SW 1271 (cell line): ENCODE data around the gene SARNP.
"Not testable (repeated sequence)": the region's sequence is repeated elsewhere in the genome, so short reads cannot be mapped to it uniquely, and the experiment has no call there.

Experiments
- DNase-seq, 2 experiments: peaks; one replicate each; lab custom pipeline; 2025; lab: John Stamatoyannopoulos, UW

SARNP gene

DNA sequence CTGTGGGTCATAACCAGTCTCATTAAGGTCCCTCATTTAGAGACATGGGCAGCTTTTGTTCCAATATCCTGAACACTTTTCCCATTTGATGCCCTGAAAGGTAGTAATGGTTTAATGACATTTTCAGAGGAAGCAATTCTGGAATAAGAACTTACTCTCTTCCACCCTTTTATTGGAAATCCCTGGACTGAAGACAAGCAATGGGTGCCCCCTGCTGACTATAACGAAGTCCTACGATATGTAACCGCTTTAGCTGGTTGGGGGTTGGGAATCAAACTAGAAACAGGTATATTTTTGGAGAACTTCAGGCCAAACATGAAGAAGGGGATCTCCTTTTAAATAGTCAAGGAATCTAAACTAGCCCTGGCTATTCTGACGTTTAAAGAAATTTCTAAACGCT is 20.5 kb downstream of the SARNP start:
- DNase-seq = peak in 1 of 2 experiments; percentile 27

GRCh38 chr12:55795950-55796349 is 21.6 kb downstream of the SARNP start:
- DNase-seq = no peak

DNA sequence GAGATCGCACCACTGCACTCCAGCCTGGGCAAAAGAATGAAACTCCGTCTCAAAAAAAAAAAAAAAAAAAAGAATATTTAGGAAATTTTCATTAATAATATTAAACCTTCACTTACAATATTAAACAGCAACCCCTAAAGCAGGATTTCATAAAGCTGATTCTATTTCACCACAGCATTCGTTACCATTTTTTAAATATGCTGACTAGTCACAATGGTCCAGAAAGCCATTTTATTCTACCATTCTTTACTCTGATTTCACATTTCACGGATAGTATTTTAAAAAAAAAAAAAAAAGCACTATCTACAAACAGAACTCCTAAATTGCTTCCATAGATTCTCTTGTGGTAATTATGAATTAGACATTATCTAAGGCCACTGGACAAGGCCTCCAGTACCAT is 27.6 kb downstream of the SARNP start:
- no peak for DNase-seq

DNA sequence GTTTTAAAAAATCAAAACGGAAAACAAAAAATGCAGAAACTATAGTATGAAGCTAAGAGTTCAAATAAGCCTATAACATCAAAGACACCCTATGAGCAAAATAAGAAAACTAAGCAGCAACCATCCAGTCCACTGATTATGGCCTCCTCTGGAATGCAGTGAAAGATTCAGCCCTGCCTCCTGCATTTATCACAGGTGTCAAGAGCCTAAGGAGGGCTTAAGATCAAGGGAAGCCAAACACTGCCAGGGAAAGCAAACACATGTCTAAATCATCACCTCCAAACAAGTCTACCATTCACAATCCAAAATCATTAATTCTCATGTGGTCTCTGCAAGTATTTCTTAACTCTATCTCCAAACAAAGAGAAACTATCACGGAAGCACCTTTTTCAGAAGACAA is 28.4 kb downstream of the SARNP start:
- DNase-seq = no peak

DNA sequence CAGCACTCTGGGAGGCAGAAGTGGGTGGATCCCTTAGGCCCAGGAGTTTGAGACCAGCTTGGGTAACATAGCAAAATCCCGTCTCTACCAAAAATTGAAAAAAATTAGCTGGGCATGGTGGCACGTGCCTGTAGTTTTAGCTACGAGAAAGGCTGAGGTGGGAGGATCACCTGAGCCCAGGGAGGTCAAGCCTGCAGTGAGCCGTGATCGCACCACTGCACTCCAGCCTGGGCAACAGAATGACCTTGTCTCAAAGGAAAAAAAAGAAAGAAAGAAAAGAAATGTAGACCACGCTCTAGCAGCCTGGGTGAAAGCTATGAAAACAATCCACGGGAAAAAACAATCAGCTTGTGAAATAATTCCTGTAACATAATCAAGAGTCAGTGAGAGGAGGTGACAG is 29.0 kb downstream of the SARNP start:
- no peak for DNase-seq

GRCh38 chr12:55780685-55781084 is 36.8 kb downstream of the SARNP start:
- no peak for DNase-seq

DNA sequence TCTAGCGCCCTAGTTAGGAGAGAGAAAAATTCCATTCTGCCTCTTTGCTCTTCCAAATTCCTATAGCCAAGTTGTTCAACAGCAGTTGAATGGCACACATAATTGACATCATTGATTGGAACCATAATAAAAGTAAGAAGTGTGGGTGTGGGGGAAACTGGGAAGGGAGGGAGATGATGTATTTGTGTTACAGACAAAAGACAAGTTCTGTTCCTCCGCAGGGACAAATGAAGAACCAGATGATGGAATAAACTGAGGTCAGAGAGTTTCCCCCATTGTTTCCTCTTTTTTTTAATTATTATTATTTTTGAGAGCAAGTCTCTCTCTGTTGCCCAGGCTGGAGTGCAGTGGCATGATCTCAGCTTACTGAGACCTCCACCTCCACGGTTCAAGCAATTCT is 39.7 kb downstream of the SARNP start:
- DNase-seq = no peak

DNA sequence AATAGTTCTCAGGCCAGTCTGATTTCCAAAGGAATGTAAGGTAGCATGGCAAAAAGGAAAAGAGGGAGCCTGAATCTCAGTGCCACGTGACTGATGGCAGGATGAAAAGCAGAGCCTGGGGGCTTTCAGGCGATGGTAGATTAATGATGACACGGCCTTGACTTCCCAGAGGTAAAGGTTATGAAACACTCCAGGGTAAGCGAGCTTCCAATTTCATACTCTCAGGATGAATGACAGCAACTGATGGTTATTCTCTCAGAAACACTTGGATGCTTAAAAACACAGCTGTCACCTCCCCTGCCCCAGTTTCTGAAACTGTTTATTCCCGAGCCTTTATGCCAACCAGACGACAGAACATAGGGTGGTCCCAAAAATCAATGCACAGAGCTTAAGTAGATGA is 45.8 kb downstream of the SARNP start:
- no peak for DNase-seq

DNA sequence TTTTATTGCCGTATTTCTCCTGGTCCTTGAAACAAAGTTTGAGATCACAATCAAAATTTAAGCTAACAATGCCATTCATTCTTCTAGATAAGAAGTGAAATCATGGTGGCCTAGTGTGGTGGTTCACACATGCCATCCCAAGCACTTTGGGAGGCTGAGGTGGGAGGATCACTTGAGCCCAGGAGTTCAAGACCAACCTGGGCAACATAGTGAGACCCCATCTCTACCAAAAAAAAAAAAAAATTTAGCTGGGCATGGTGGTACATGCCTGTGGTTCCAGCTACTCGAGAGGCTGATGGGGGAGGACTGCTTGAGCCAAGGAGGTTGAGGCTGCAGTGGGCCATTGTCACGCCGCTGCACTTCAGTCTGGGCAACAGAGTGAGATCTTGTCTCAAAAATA is 50.4 kb downstream of the SARNP start:
- DNase-seq = no peak

GRCh38 chr12:55765736-55766290 is 51.7 kb downstream of the SARNP start:
- DNase-seq = no peak

- no peak for DNase-seq
These were observed 54.9 kb downstream of the SARNP start for GRCh38 chr12:55762646-55763045.

DNA sequence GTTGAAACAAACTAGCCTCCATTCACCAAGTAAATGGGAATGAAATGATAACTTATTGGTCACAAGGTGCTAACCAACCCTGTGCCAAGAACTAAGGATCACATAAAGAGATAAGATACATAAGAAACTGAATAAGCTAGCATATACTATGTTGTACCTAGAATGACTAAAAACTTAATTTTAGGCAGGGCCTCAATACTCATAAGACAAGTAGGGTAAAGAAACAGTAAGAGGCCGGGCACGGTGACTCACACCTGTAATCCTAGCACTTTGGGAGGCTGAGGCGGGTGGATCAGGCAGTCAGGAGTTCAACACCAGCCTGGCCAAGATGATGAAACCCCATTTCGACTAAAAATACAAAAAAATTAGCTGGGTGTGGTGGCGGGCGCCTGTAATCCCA is 56.9 kb downstream of the SARNP start:
- DNase-seq = no peak

DNA sequence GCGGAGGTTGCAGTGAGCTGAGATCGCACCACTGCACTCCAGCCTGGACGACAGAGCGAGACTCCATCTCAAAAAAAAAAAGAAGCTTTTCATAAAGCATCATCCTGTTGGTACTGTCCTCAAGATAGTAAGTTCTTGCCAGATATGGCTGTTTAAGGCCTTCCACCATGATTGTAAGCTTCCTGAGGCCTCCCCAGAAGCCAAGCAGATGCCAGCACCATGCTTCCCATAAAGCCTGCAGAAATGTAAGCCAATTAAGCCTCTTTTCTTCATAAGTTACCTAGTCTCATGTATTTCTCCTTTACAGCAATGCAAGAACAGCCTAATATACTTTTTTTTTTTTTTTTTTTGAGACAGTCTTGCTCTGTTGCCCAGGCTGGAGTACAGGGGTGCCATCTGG is 58.9 kb downstream of the SARNP start:
- not testable (repeated sequence) for DNase-seq

DNA sequence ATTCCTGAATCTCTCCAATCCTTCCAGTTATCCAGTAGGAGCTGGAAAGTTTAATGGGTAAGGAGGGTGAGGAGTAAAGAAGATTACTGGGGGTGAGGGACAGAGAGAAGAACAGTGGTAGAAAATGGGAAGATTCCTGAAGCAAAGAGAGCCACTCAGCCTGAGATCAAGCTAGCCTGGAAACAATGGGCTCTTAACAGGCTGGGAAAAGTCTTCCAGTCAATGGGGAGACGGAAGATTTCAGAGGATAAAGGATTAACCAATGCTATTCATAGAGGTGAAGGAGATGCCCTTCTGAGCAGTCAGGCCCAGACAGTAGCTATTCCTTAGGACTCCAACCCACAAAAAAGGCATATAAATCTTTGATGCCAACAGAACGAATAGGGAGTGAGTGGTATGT is 59.8 kb downstream of the SARNP start:
- no peak for DNase-seq

GRCh38 chr12:55755246-55755645 is 62.3 kb downstream of the SARNP start:
- no peak for DNase-seq

- no peak for DNase-seq
These were observed 69.1 kb downstream of the SARNP start for GRCh38 chr12:55748230-55748993.

DNA sequence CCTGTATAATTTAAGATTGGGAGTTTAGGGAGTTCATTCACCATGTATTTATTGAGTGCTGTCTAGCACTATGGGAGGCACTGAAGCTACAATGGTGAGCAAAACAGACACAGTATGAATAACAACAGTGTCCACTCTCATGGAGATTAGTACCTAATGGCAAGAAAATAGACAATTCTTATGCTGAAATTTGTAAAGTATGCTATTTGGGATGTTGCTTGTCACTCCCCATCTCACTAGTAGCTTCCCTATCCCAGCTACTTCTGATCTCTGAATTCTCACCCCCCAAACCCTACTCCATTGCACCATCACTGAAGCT is 70.7 kb downstream of the SARNP start:
- no peak for DNase-seq

GRCh38 chr12:55746174-55746912 is 71.2 kb downstream of the SARNP start:
- no peak for DNase-seq

GRCh38 chr12:55745361-55746173 is 72.0 kb downstream of the SARNP start:
- no peak for DNase-seq

GRCh38 chr12:55744340-55745030 is 73.0 kb downstream of the SARNP start:
- no peak for DNase-seq

DNA sequence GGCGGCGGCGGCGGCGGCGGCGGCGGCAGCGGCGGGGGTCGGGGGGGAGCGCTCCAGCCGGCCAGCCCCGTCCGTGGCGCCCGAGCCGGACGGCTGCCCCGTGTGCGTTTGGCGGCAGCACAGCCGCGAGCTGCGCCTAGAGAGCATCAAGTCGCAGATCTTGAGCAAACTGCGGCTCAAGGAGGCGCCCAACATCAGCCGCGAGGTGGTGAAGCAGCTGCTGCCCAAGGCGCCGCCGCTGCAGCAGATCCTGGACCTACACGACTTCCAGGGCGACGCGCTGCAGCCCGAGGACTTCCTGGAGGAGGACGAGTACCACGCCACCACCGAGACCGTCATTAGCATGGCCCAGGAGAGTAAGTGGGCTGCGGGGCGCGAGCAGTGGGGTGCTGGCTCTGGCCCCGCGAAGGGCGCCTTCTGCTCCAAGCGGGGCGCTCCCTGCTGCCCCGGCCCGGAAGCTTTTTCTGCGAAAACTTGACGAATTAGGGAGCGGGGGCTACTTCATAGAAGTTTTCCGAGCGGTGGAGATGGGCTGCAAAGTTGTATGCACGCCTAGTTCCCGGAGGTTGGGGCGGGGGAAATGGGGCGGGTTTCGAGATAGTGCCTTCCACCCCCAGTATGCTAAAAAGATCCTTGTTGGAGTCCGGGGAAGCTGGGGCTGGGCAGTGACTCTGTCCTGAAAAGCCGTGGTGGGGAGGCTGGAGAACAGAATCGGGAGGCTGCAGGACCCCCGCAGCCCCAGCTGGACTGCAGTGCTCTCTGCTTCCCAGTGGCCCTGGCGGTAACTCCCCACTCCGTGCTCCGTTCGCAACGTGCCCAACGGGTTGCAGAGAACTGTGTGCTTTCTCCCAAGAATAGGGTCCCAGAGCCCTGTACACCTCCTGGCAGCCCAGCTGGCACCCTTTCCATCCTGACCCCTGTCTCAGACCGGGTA is 73.9 kb downstream of the SARNP start:
- DNase-seq = peak; percentile 49 to 61
